ENCODE results near the gene SULT4A1.

- TF ChIP-seq POLR2AphosphoS5 (IDR thresholded peaks at IDR 0.05; ENCODE audit: low read depth, low read length) = no peak
- no peak for TF ChIP-seq REST (IDR thresholded peaks at IDR 0.05; ENCODE audit: insufficient read depth in 1 of 2, low read depth in 2 of 2, low read length in 2 of 2)
- TF ChIP-seq TAF1 (IDR thresholded peaks at IDR 0.05; ENCODE audit: borderline replicate concordance, insufficient read depth, low read length) = no peak
- TF ChIP-seq FOXP2 (optimal IDR thresholded peaks at IDR 0.05; ENCODE audit: borderline replicate concordance, extremely low read depth, extremely low read length, insufficient read depth) = no peak
- TF ChIP-seq SIN3A (IDR thresholded peaks at IDR 0.05; ENCODE audit: borderline replicate concordance, insufficient read depth, low read length) = no peak
These were observed 44.9 kb downstream of the SULT4A1 start for GRCh38 chr22:43817402-43817801.

All from PFSK-1 (cell line).